ENCODE results near the gene PRRC2B. TPM values are rescaled to one million over a fixed set of nuclear protein-coding genes. Genes with fewer than 3 reads are reported as not detected.

Gene PRRC2B
- total RNA-seq, 1 experiment from 2014 or later, result 219 TPM

GRCh38 chr9:131399972-131400371, 6.1 kb downstream of the PRRC2B start:
- no peaks in the 10 kb centered on the region for H3K9me3 Mint-ChIP-seq (ENCODE audit: unreplicated experiment)
- no peak overlapping the region for H3K4me3 Mint-ChIP-seq (ENCODE audit: unreplicated experiment)
- H3K27ac Mint-ChIP-seq (ENCODE audit: unreplicated experiment), result no peak overlapping the region
- peaks cover 41% of the 10 kb centered on the region for H3K4me1 Mint-ChIP-seq (ENCODE audit: low read depth, unreplicated experiment)
- no peak for DNase-seq
- ChIA-PET POLR2A (interaction anchor here (1.2 kb wide), 1 partner anchor 27 kb away, joined by 7 read pairs; no protein-coding TSS in a partner anchor), CTCF (interaction anchor here (0.5 kb wide), 1 partner anchor 285 kb away, joined by 3 read pairs; no protein-coding TSS in a partner anchor)
- no peak for TF ChIP-seq CTCF (IDR thresholded peaks at IDR 0.05; ENCODE audit: insufficient read depth in 1 of 2, low read depth in 1 of 2, low read length in 1 of 2, severe bottlenecking in 1 of 2, unreplicated experiment in 1 of 2)
- Histone ChIP-seq H3K4me3 (ENCODE audit: low read depth, low read length) (no peak overlapping the region), H3K4me1 (peaks cover 30% of the 10 kb centered on the region), H3K36me3 (ENCODE audit: control insufficient read depth, insufficient read depth, low read length) (no peaks in the 10 kb centered on the region), H3K9me3 (no peaks in the 10 kb centered on the region), H3K27me3 (replicated peaks; ENCODE audit: control insufficient read depth, insufficient read depth, low read length) (no peaks in the 10 kb centered on the region)
- H3K27me3 Mint-ChIP-seq (ENCODE audit: insufficient read depth, unreplicated experiment), result no peaks in the 10 kb centered on the region
- H3K36me3 Mint-ChIP-seq (ENCODE audit: insufficient read depth, unreplicated experiment), result peaks cover 75% of the 10 kb centered on the region
- intact Hi-C loops (cut with micrococcal nuclease; ENCODE audit: unreplicated experiment), result loop anchor here (10.0 kb wide), 1 partner anchor 45 kb away; no protein-coding TSS in a partner anchor
- BruUV-seq (replicated peaks), result no TSS peak

- POLR2A ChIA-PET, result no interaction called here
- no peaks in the 10 kb centered on the region for H3K36me3 ChIP-seq (ENCODE audit: control insufficient read depth, insufficient read depth, low read length)
- intact Hi-C loops (cut with micrococcal nuclease; ENCODE audit: unreplicated experiment), result loop anchor here (10.0 kb wide), 1 partner anchor 46 kb away; no protein-coding TSS in a partner anchor
- Mint-ChIP-seq H3K4me3 (ENCODE audit: unreplicated experiment) (no peak overlapping the region), H3K4me1 (ENCODE audit: low read depth, unreplicated experiment) (peaks cover 43% of the 10 kb centered on the region), H3K27ac (ENCODE audit: unreplicated experiment) (no peak overlapping the region), H3K36me3 (ENCODE audit: insufficient read depth, unreplicated experiment) (peaks cover 75% of the 10 kb centered on the region), H3K27me3 (ENCODE audit: insufficient read depth, unreplicated experiment) (no peaks in the 10 kb centered on the region), H3K9me3 (ENCODE audit: unreplicated experiment) (no peaks in the 10 kb centered on the region)
- no peak for DNase-seq
- H3K27me3 ChIP-seq (replicated peaks; ENCODE audit: control insufficient read depth, insufficient read depth, low read length), result no peaks in the 10 kb centered on the region
- CTCF ChIA-PET, result no interaction called here
- no TSS peak for BruUV-seq (replicated peaks)
- peaks cover 31% of the 10 kb centered on the region for H3K4me1 ChIP-seq
- no peak overlapping the region for H3K4me3 ChIP-seq (ENCODE audit: low read depth, low read length)
- TF ChIP-seq CTCF (IDR thresholded peaks at IDR 0.05; ENCODE audit: insufficient read depth in 1 of 2, low read depth in 1 of 2, low read length in 1 of 2, severe bottlenecking in 1 of 2, unreplicated experiment in 1 of 2), result no peak
- no peaks in the 10 kb centered on the region for H3K9me3 ChIP-seq
These were observed 6.7 kb downstream of the PRRC2B start for GRCh38 chr9:131400627-131401026.

GRCh38 chr9:131402073-131402472, 8.2 kb downstream of the PRRC2B start:
- H3K4me1 Mint-ChIP-seq (ENCODE audit: low read depth, unreplicated experiment), result peaks cover 47% of the 10 kb centered on the region
- H3K9me3 ChIP-seq, result no peaks in the 10 kb centered on the region
- peaks cover 78% of the 10 kb centered on the region for H3K36me3 Mint-ChIP-seq (ENCODE audit: insufficient read depth, unreplicated experiment)
- no peaks in the 10 kb centered on the region; the same call in 1 of the 2 replicates for H3K36me3 ChIP-seq (ENCODE audit: control insufficient read depth, insufficient read depth, low read length)
- BruUV-seq (replicated peaks), result no TSS peak
- intact Hi-C loops (cut with micrococcal nuclease; ENCODE audit: unreplicated experiment), result loop anchor here (10.0 kb wide), 1 partner anchor 47 kb away; no protein-coding TSS in a partner anchor
- no peak overlapping the region for H3K4me3 ChIP-seq (ENCODE audit: low read depth, low read length)
- H3K4me1 ChIP-seq, result peaks cover 31% of the 10 kb centered on the region
- DNase-seq, result no peak
- POLR2A ChIA-PET, result no interaction called here
- CTCF ChIA-PET, result interaction anchor here (0.6 kb wide), 1 partner anchor 28 kb away, joined by 8 read pairs; no protein-coding TSS in a partner anchor
- H3K27me3 ChIP-seq (replicated peaks; ENCODE audit: control insufficient read depth, insufficient read depth, low read length), result no peaks in the 10 kb centered on the region
- TF ChIP-seq CTCF (IDR thresholded peaks at IDR 0.05; ENCODE audit: insufficient read depth in 1 of 2, low read depth in 1 of 2, low read length in 1 of 2, severe bottlenecking in 1 of 2, unreplicated experiment in 1 of 2), result no peak
- H3K9me3 Mint-ChIP-seq (ENCODE audit: unreplicated experiment), result no peaks in the 10 kb centered on the region
- H3K27me3 Mint-ChIP-seq (ENCODE audit: insufficient read depth, unreplicated experiment), result no peaks in the 10 kb centered on the region
- H3K27ac Mint-ChIP-seq (ENCODE audit: unreplicated experiment), result no peak overlapping the region
- no peak overlapping the region for H3K4me3 Mint-ChIP-seq (ENCODE audit: unreplicated experiment)
